Effector memory CD4-positive, alpha-beta T cell (primary cell): Measurements from ENCODE around the gene GTPBP1.

Source experiments
- DNase-seq, 3 donors: peaks; one replicate each; pipeline ENCODE4 v3.0.0-alpha.2; 2020
- H3K27ac ChIP-seq: 2 replicates; pipeline ENCODE4 v1.7.0; 2013; ENCODE audit warnings: mild to moderate bottlenecking, low read length, moderate library complexity; ENCODE audit not compliant: insufficient read depth, poor library complexity, severe bottlenecking
- H3K27me3 ChIP-seq: replicated peaks from 2 replicates; pipeline ENCODE4 v1.7.0; 2013; ENCODE audit warnings: mild to moderate bottlenecking, low read length; ENCODE audit not compliant: insufficient read depth, control insufficient read depth, poor library complexity, severe bottlenecking
- H3K36me3 ChIP-seq: 2 replicates; pipeline ENCODE4 v1.7.0; 2013; ENCODE audit warnings: mild to moderate bottlenecking, low read length, moderate library complexity; ENCODE audit not compliant: control insufficient read depth, insufficient read depth
- H3K4me1 ChIP-seq: 2 replicates; pipeline ENCODE4 v1.7.0; 2013; ENCODE audit warnings: low read length, mild to moderate bottlenecking; ENCODE audit not compliant: control insufficient read depth, insufficient read depth, poor library complexity, severe bottlenecking
- H3K4me3 ChIP-seq: 2 replicates; pipeline ENCODE4 v1.7.0; 2013; ENCODE audit warnings: low read length, low read depth, mild to moderate bottlenecking; ENCODE audit not compliant: insufficient read depth, poor library complexity, severe bottlenecking
- H3K9me3 ChIP-seq: 2 replicates; pipeline ENCODE4 v1.7.0; 2013; ENCODE audit warnings: mild to moderate bottlenecking, low read length, moderate library complexity; ENCODE audit not compliant: control insufficient read depth
- total RNA-seq, 3 donors: gene quantifications; one replicate each; lab custom pipeline; 2026; lab: John Stamatoyannopoulos, UW

GTPBP1 gene
- 219 to 370 (median 250) reads per million in 3 donors for total RNA-seq

GRCh38 chr22:38705235-38706100 is at the start of gene GTPBP1:
TSS of gene GTPBP1 (plus strand) at chr22:38705944. CDS start at chr22:38705956, 12 bp downstream.
- H3K4me3 ChIP-seq: peak within 1 kb of the TSS; percentile 95
- no peaks in the 10 kb centered on the region for H3K36me3 ChIP-seq
- peaks cover 31% of the 10 kb centered on the region for H3K4me1 ChIP-seq
- DNase-seq: peak; percentile 97 to 98 (median 98)
- peak within 1 kb of the TSS; percentile 91 for H3K27ac ChIP-seq
- H3K9me3 ChIP-seq: no peaks in the 10 kb centered on the region
- no peaks in the 10 kb centered on the region for H3K27me3 ChIP-seq

- no peaks in the 10 kb centered on the region for H3K9me3 ChIP-seq
- H3K4me1 ChIP-seq: peaks cover 14% of the 10 kb centered on the region
- H3K36me3 ChIP-seq: no peaks in the 10 kb centered on the region
- DNase-seq: peak; percentile 73 to 81 (median 78)
- peak within 1 kb of the TSS; percentile 96 for H3K27ac ChIP-seq
- peak within 1 kb of the TSS; percentile 84 for H3K4me3 ChIP-seq
- H3K27me3 ChIP-seq: no peaks in the 10 kb centered on the region
Measured at GRCh38 chr22:38656256-38657044, 49.3 kb upstream of the GTPBP1 start, which contains the start of the genes CBY1 and FAM227A. TSS of gene CBY1 (plus strand) at chr22:38656638. CDS start at chr22:38668055, 11,417 bp downstream. TSS of gene FAM227A (minus strand) at chr22:38656392. CDS start at chr22:38650168, 6,224 bp downstream.

DNA sequence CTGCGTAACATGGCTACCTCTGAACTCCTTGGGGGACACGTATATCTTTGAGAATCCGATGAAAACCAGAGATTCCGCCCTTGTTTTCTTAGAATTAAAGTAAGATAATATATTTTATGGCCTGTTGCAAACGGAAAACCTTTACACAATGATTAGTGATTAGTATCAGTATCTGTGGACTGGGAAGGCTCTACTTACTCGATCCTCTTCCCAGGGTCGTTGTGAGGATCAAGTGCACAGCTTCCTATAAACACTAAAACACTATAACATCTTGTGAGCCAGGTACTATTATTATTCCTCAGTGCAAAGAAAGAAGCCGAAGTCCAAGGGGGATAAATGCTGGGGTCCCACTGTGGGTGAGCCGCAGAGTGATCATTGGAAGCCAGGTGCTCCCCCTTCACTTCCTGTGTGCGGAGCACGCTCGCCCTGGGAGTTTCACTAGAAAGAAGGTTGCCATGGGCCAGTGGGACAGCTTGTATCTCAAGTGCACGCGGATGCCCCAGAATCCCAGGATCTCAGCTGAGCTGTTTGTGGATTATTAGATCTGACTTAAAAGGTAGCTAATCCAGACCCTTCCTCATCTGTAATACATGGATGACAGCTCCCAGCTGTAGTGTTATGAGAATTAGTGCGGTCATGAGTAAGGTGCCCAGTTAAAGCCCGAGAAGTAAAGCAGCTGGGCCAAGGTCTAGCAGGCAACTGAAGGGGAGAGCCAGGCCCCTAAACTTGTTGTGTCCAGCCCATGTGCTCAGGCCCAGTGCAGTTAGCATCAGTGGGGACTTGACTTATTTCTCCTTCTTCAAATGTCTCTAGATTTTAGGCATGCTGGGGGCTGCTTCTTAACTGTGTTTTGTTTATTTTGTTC is 48.5 kb upstream of the GTPBP1 start:
- Histone ChIP-seq H3K4me3 (peak overlapping the region; percentile 84), H3K4me1 (peaks cover 14% of the 10 kb centered on the region), H3K36me3 (no peaks in the 10 kb centered on the region), H3K27ac (peak overlapping the region; percentile 96), H3K9me3 (no peaks in the 10 kb centered on the region), H3K27me3 (no peaks in the 10 kb centered on the region)
- peak in 2 of 3 donors; percentile 5 to 32 for DNase-seq

- Histone ChIP-seq H3K4me3 (no peak overlapping the region), H3K9me3 (no peaks in the 10 kb centered on the region), H3K27me3 (no peaks in the 10 kb centered on the region), H3K36me3 (peaks cover 23% of the 10 kb centered on the region), H3K4me1 (no peaks in the 10 kb centered on the region), H3K27ac (no peak overlapping the region)
- DNase-seq: no peak
Measured at GRCh38 chr22:38674888-38675287, 30.9 kb upstream of the GTPBP1 start.

- H3K4me3 ChIP-seq: no peak overlapping the region
- no peak for DNase-seq
- H3K27ac ChIP-seq: no peak overlapping the region
- no peaks in the 10 kb centered on the region for H3K4me1 ChIP-seq
- H3K27me3 ChIP-seq: no peaks in the 10 kb centered on the region
- peaks cover 21% of the 10 kb centered on the region for H3K36me3 ChIP-seq
- H3K9me3 ChIP-seq: no peaks in the 10 kb centered on the region
Measured at GRCh38 chr22:38675833-38676232, 29.9 kb upstream of the GTPBP1 start.

- H3K27ac ChIP-seq: peak within 1 kb of the TSS; percentile 92
- peak; percentile 67 to 77 (median 70) for DNase-seq
- peaks cover 11% of the 10 kb centered on the region for H3K4me1 ChIP-seq
- peaks cover 28% of the 10 kb centered on the region for H3K36me3 ChIP-seq
- peak within 1 kb of the TSS; percentile 89 for H3K4me3 ChIP-seq
- no peaks in the 10 kb centered on the region for H3K27me3 ChIP-seq
- no peaks in the 10 kb centered on the region for H3K9me3 ChIP-seq
Measured at GRCh38 chr22:38681582-38682335, 24.0 kb upstream of the GTPBP1 start, which contains the start of gene TOMM22. TSS of gene TOMM22 (plus strand) at chr22:38681957. CDS start at chr22:38681979, 22 bp downstream.

DNA sequence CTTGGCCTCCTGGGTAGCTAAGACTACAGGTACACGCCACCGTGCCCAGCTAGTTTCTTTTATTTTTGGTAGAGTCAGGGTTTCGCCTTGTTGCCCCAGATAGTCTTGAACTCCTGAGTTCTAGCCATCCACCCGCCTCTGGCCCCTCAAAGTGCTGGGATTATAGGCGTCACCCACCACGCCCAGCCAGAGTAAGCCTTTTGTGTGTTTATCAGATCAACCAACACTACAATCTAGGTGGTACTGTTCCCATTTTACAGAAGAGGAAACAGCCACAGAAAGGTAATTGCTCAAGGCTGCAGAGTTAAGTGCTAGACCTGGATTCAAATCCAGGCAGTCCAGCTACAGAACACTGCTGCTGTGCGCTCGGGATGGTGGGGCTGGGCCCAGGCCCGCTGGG is 20.8 kb upstream of the GTPBP1 start:
- no peaks in the 10 kb centered on the region for H3K27me3 ChIP-seq
- H3K4me3 ChIP-seq: no peak overlapping the region
- peaks cover 54% of the 10 kb centered on the region for H3K36me3 ChIP-seq
- H3K27ac ChIP-seq: no peak overlapping the region
- peaks cover 11% of the 10 kb centered on the region for H3K4me1 ChIP-seq
- no peaks in the 10 kb centered on the region for H3K9me3 ChIP-seq
- DNase-seq: no peak

DNA sequence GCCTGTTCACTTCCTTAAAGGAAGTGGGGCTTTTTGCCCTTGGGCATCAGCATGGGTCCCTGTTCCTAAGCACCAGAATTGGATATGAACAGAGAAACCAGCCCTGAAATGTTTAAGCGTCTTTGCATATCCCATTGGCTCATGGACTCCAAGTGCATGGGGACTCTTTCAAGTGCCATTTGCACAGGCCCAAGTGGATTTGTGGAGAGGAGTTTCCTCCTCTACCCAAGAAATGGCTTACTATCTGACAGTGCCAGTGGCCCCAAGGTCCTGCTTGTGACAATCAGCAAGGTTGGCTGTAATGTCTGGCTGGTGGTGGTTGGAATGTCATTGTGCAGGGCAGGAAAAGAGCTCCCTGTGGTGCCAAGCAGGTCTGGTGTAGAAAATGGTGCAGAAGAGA is 20.0 kb upstream of the GTPBP1 start:
- DNase-seq: no peak
- Histone ChIP-seq H3K4me3 (no peak overlapping the region), H3K36me3 (peaks cover 56% of the 10 kb centered on the region), H3K27me3 (no peaks in the 10 kb centered on the region), H3K27ac (no peak overlapping the region), H3K4me1 (peaks cover 11% of the 10 kb centered on the region), H3K9me3 (no peaks in the 10 kb centered on the region)

DNA sequence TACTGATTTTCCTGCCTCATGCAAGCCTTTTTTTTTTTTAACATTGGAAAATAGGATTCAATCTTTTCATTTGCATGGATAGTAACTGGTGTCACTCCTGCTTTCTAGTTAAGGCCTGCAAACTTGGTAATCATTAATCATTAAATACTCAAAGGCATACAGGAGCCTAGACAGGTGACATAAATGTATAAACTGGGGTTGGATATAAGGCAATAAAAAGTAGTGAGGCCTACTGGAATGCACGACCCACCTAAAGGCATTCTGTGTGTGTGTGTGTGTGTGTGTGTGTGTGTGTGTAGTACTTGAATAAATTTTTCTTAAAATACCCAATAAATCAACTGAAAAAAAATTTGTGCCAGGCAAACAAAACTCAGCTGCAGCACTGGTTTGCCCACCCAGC is 16.1 kb upstream of the GTPBP1 start:
- no peaks in the 10 kb centered on the region for H3K9me3 ChIP-seq
- DNase-seq: no peak
- peaks cover 52% of the 10 kb centered on the region for H3K36me3 ChIP-seq

More for the DNA sequence above, 16.1 kb upstream of the GTPBP1 start:
- Histone ChIP-seq H3K4me1 (no peaks in the 10 kb centered on the region), H3K27me3 (no peaks in the 10 kb centered on the region), H3K27ac (no peak overlapping the region), H3K4me3 (no peak overlapping the region)
